ENCODE results near the gene OGFRL1.

Gene OGFRL1

DNA sequence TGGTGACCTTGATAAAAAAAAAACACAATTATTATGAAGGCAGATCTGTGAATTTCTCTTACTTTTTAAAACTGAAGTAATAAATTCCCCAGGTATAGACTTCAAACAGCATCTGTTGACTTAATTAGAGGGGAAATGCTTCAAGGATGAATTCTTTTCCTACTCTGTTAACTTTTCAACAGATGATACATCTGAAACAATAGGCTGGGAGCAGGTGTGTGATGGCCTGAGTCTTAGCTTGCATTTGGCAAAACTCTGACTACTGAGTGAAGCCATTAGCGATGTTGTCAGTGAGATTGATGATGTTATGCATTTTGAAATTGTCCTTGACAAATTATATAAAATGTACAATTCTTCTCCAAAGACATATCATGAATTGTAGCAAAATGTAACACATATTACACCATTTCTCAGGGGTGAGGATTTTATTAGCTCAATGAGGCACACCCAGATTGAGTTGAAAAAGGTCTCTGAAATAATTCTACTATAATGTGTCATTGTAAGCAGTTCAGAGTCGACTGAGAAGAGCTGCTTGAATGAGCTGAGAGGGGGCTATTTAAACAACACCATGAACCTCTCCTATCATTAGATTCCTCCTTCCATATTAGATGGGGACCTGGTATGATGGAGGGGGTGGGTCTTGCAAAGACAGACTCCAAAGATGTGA is 39.6 kb upstream of the OGFRL1 start:
- Histone ChIP-seq H3K4ac (ENCODE audit: low read depth, low read length) (no peak overlapping the region), H3K4me2 (ENCODE audit: low read length) (no peak overlapping the region), H3K56ac (ENCODE audit: low read length) (no peak overlapping the region), H3K9ac (ENCODE audit: low read length) (no peak overlapping the region), H3K18ac (ENCODE audit: low read length) (no peak overlapping the region), H4K5ac (ENCODE audit: low read length) (no peak overlapping the region), H3K4me1 (ENCODE audit: control insufficient read depth, low read depth, low read length) (peaks cover 2% of the 10 kb centered on the region), H3K4me3 (ENCODE audit: low read length) (no peak overlapping the region), H2BK15ac (replicated peaks; ENCODE audit: low read depth) (no peak overlapping the region), H3K79me1 (ENCODE audit: low read length) (no peaks in the 10 kb centered on the region), H3K23ac (ENCODE audit: low read length) (no peak overlapping the region), H3K36me3 (ENCODE audit: control insufficient read depth, insufficient read depth, low read length) (no peaks in the 10 kb centered on the region), H3K27ac (ENCODE audit: low read depth, low read length) (no peak overlapping the region), H2AK5ac (ENCODE audit: low read length) (no peak overlapping the region), H2BK120ac (ENCODE audit: low read depth, low read length) (peak overlapping the region; percentile 61), H3K27me3 (ENCODE audit: insufficient read depth, low read length, poor library complexity) (no peaks in the 10 kb centered on the region), H2BK5ac (ENCODE audit: low read length) (no peak overlapping the region), H4K8ac (ENCODE audit: low read depth, low read length) (no peak overlapping the region), H3K79me2 (ENCODE audit: control insufficient read depth, insufficient read depth, low read length) (no peaks in the 10 kb centered on the region)
- no CpG with 5 or more reads among the region's 2 CpGs for WGBS (ENCODE audit: extremely low coverage, insufficient coverage, low lambda C conversion rate)
- DNase-seq = no peak

DNA sequence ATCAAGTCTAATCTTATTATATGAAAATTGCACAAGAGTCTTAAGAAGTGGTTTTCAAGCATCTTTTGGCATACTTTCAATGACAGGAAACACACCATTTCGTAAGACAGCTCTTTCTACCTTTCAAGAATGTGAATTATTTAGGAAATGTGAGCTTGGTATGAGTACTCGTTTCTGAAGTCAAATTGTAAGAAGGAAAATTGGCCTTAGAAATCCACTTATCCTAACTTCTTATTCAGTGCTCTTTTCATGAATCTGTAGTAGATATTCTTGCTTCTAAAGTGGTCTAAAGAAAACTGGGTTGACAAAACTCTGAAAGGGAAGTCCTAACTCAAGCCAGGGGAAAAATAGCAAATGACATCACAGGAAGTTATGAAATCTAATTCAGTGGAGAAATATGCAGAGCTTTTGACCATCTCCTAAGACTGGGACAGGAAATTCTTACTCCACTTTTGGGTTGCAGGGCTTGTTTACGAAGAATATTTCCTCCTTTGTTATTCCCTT is 38.5 kb upstream of the OGFRL1 start:
- no peak overlapping the region for H3K56ac ChIP-seq (ENCODE audit: low read length)
- no peak overlapping the region for H3K27ac ChIP-seq (ENCODE audit: low read depth, low read length)
- no peak overlapping the region for H4K5ac ChIP-seq (ENCODE audit: low read length)
- no peaks in the 10 kb centered on the region for H3K79me2 ChIP-seq (ENCODE audit: control insufficient read depth, insufficient read depth, low read length)
- no peak overlapping the region for H3K4me3 ChIP-seq (ENCODE audit: low read length)
- no peak overlapping the region for H2BK120ac ChIP-seq (ENCODE audit: low read depth, low read length)
- H3K23ac ChIP-seq (ENCODE audit: low read length) = no peak overlapping the region
- DNase-seq = peak; percentile 61
- peaks cover 2% of the 10 kb centered on the region for H3K4me1 ChIP-seq (ENCODE audit: control insufficient read depth, low read depth, low read length)
- no CpG with 5 or more reads among the region's 3 CpGs for WGBS (ENCODE audit: extremely low coverage, insufficient coverage, low lambda C conversion rate)
- H3K27me3 ChIP-seq (ENCODE audit: insufficient read depth, low read length, poor library complexity) = no peaks in the 10 kb centered on the region
- H2BK15ac ChIP-seq (replicated peaks; ENCODE audit: low read depth) = no peak overlapping the region
- no peak overlapping the region for H2AK5ac ChIP-seq (ENCODE audit: low read length)
- no peaks in the 10 kb centered on the region for H3K79me1 ChIP-seq (ENCODE audit: low read length)
- no peaks in the 10 kb centered on the region for H3K36me3 ChIP-seq (ENCODE audit: control insufficient read depth, insufficient read depth, low read length)
- H3K4ac ChIP-seq (ENCODE audit: low read depth, low read length) = no peak overlapping the region
- H4K8ac ChIP-seq (ENCODE audit: low read depth, low read length) = no peak overlapping the region
- no peak overlapping the region for H3K9ac ChIP-seq (ENCODE audit: low read length)
- H2BK5ac ChIP-seq (ENCODE audit: low read length) = no peak overlapping the region
- H3K18ac ChIP-seq (ENCODE audit: low read length) = no peak overlapping the region
- no peak overlapping the region for H3K4me2 ChIP-seq (ENCODE audit: low read length)

DNA sequence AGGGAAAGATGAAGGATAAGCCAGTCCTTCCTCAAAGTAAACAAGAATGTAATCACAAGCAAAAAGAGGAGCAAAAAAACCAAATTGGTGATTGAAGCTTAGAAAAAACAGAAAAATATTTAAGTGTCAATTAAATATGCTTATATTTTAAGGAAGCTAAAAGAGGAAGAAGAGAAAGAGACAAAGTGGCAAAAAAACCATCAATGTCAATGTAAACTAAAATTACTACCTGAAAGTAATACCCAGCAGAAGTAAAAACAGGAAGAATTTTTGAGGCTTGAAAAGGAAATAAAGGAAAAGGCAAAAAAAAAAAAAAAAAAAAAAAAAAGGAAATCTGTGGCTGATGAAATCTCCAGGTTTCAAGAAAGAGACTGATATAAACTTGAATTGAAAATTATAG is 36.2 kb upstream of the OGFRL1 start:
- Histone ChIP-seq H3K36me3 (ENCODE audit: control insufficient read depth, insufficient read depth, low read length) (no peaks in the 10 kb centered on the region), H3K18ac (ENCODE audit: low read length) (no peak overlapping the region), H3K4me2 (ENCODE audit: low read length) (no peak overlapping the region), H4K8ac (ENCODE audit: low read depth, low read length) (no peak overlapping the region), H3K56ac (ENCODE audit: low read length) (no peak overlapping the region), H3K23ac (ENCODE audit: low read length) (no peak overlapping the region), H2BK5ac (ENCODE audit: low read length) (no peak overlapping the region), H3K4ac (ENCODE audit: low read depth, low read length) (no peak overlapping the region), H4K5ac (ENCODE audit: low read length) (no peak overlapping the region), H3K27me3 (ENCODE audit: insufficient read depth, low read length, poor library complexity) (no peaks in the 10 kb centered on the region), H3K79me1 (ENCODE audit: low read length) (no peaks in the 10 kb centered on the region), H3K4me3 (ENCODE audit: low read length) (no peak overlapping the region), H3K9ac (ENCODE audit: low read length) (no peak overlapping the region), H2BK120ac (ENCODE audit: low read depth, low read length) (no peak overlapping the region), H2BK15ac (replicated peaks; ENCODE audit: low read depth) (no peak overlapping the region), H3K27ac (ENCODE audit: low read depth, low read length) (no peak overlapping the region), H3K4me1 (ENCODE audit: control insufficient read depth, low read depth, low read length) (peaks cover 2% of the 10 kb centered on the region), H3K79me2 (ENCODE audit: control insufficient read depth, insufficient read depth, low read length) (no peaks in the 10 kb centered on the region), H2AK5ac (ENCODE audit: low read length) (no peak overlapping the region)
- DNase-seq = no peak

DNA sequence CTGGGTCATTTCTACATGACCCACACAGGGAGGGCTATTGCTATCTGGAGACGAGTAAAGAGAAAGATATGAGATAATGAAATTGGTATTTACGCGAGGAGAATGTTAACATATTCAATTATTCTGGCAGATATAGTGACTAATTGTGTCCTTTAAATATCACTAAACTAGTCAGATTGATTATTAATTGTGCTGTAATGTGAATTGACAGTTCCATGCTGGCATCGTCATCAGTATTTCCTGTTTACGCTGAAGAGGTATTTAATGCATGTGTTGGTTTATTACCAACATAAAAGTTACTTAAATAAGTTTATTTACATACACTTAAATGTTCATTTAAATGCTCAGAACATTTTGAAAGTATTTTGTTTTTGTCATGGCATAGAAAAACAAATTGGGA is 35.7 kb upstream of the OGFRL1 start:
- H3K79me1 ChIP-seq (ENCODE audit: low read length) = no peaks in the 10 kb centered on the region
- no peak overlapping the region for H3K23ac ChIP-seq (ENCODE audit: low read length)
- no CpG with 5 or more reads among the region's 5 CpGs for WGBS (ENCODE audit: extremely low coverage, insufficient coverage, low lambda C conversion rate)
- no peak for DNase-seq
- H4K5ac ChIP-seq (ENCODE audit: low read length) = no peak overlapping the region
- H3K56ac ChIP-seq (ENCODE audit: low read length) = no peak overlapping the region
- no peaks in the 10 kb centered on the region for H3K27me3 ChIP-seq (ENCODE audit: insufficient read depth, low read length, poor library complexity)
- no peak overlapping the region for H4K8ac ChIP-seq (ENCODE audit: low read depth, low read length)
- H3K18ac ChIP-seq (ENCODE audit: low read length) = no peak overlapping the region
- H3K36me3 ChIP-seq (ENCODE audit: control insufficient read depth, insufficient read depth, low read length) = no peaks in the 10 kb centered on the region
- H3K79me2 ChIP-seq (ENCODE audit: control insufficient read depth, insufficient read depth, low read length) = no peaks in the 10 kb centered on the region
- no peak overlapping the region for H3K4me2 ChIP-seq (ENCODE audit: low read length)
- H2AK5ac ChIP-seq (ENCODE audit: low read length) = no peak overlapping the region
- no peak overlapping the region for H3K9ac ChIP-seq (ENCODE audit: low read length)
- H3K4ac ChIP-seq (ENCODE audit: low read depth, low read length) = no peak overlapping the region
- H3K4me1 ChIP-seq (ENCODE audit: control insufficient read depth, low read depth, low read length) = peaks cover 2% of the 10 kb centered on the region
- H3K27ac ChIP-seq (ENCODE audit: low read depth, low read length) = no peak overlapping the region
- no peak overlapping the region for H2BK15ac ChIP-seq (replicated peaks; ENCODE audit: low read depth)
- H2BK120ac ChIP-seq (ENCODE audit: low read depth, low read length) = no peak overlapping the region
- no peak overlapping the region for H3K4me3 ChIP-seq (ENCODE audit: low read length)
- H2BK5ac ChIP-seq (ENCODE audit: low read length) = no peak overlapping the region

DNA sequence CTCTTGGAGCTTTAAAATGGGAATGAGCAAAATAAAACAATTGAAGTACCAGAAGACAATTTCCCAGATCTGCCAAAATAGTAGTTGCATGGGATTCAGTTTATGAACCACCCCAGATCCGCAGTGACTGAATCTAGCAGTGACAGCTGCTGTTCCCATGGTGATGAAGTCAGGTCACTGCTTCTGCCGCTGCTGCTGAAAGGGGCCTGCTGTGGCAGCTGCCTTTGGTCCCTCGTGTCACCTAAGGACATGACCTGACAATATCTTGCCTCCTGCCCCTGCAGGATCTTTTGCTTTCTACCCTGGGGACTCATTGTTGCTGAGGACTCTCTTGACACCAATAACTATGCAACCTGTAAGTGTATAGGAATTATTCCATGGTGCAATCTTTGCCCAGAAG is 34.3 kb upstream of the OGFRL1 start:
- H3K79me1 ChIP-seq (ENCODE audit: low read length) = no peaks in the 10 kb centered on the region
- no peak overlapping the region for H3K4me2 ChIP-seq (ENCODE audit: low read length)
- H3K4me3 ChIP-seq (ENCODE audit: low read length) = no peak overlapping the region
- no peak overlapping the region for H3K9ac ChIP-seq (ENCODE audit: low read length)
- H2AK5ac ChIP-seq (ENCODE audit: low read length) = no peak overlapping the region
- no peaks in the 10 kb centered on the region for H3K27me3 ChIP-seq (ENCODE audit: insufficient read depth, low read length, poor library complexity)
- H3K4ac ChIP-seq (ENCODE audit: low read depth, low read length) = no peak overlapping the region
- H3K18ac ChIP-seq (ENCODE audit: low read length) = no peak overlapping the region
- no peaks in the 10 kb centered on the region for H3K36me3 ChIP-seq (ENCODE audit: control insufficient read depth, insufficient read depth, low read length)
- H4K5ac ChIP-seq (ENCODE audit: low read length) = no peak overlapping the region
- no peaks in the 10 kb centered on the region for H3K4me1 ChIP-seq (ENCODE audit: control insufficient read depth, low read depth, low read length)
- no peak overlapping the region for H4K8ac ChIP-seq (ENCODE audit: low read depth, low read length)
- H2BK5ac ChIP-seq (ENCODE audit: low read length) = no peak overlapping the region
- no peak overlapping the region for H3K23ac ChIP-seq (ENCODE audit: low read length)
- peak; percentile 32 for DNase-seq
- no CpG with 5 or more reads among the region's 3 CpGs for WGBS (ENCODE audit: extremely low coverage, insufficient coverage, low lambda C conversion rate)
- H3K27ac ChIP-seq (ENCODE audit: low read depth, low read length) = no peak overlapping the region
- H3K79me2 ChIP-seq (ENCODE audit: control insufficient read depth, insufficient read depth, low read length) = no peaks in the 10 kb centered on the region
- no peak overlapping the region for H2BK15ac ChIP-seq (replicated peaks; ENCODE audit: low read depth)
- no peak overlapping the region for H3K56ac ChIP-seq (ENCODE audit: low read length)
- H2BK120ac ChIP-seq (ENCODE audit: low read depth, low read length) = no peak overlapping the region

Measured in mesendoderm (in vitro differentiated cells).